ENCODE results near the gene GPR55. TPM values are rescaled to one million over a fixed set of nuclear protein-coding genes. Genes with fewer than 3 reads are reported as not detected.
A peak's percentile ranks its signal among the peaks of the same experiment; 100 is the strongest.

The GPR55 gene
- total RNA-seq, 1 experiment from 2014 or later: not detected

DNA sequence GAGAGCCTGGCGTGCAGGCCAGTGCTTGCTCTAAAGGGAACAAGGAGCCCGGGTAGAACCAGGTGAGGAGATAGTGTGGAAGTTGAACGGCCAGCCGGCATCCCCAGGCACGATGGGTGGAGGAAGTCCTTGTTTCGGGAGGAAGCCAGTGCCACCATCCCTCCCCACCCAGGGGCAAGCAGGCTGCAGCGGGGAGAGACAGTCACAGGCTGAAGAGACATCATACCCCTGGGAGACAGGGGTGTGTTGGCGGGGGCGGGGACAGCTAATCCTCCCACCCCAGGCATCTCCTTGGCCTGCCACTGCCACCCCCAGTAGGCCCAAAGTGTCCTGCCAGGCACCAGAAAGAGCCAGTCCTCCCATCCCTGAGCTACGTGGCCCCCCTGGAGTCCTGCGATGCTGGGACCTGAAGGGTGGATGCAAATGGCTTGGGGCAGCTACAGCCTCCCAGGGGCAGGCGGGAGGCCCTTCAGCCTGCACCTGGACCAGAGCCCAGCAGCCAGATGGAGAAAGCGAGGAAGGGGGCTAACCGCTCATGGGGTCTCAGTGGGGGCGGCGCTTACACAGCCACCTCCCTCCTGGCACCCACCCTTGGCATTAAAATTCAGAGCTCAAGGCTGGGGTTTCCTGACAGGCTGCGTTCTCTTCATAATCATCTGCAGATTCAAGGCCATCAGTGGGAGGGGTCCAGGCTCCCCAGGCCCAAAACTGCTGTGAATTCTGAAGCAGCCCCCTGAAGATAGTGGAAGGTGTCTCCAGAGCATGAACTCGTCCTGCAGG is 14.8 kb upstream of the GPR55 start:
- Histone ChIP-seq H3K9ac (ENCODE audit: extremely low read depth, insufficient read length, low read length) (no peak overlapping the region), H3K23me2 (ENCODE audit: insufficient read length, low read depth, low read length, poor library complexity, severe bottlenecking) (no peaks in the 10 kb centered on the region), H3K79me1 (ENCODE audit: insufficient read depth, low read depth, low read length, poor library complexity, severe bottlenecking) (no peaks in the 10 kb centered on the region), H3K79me2 (ENCODE audit: insufficient read depth, low read length) (no peaks in the 10 kb centered on the region), H3K4ac (ENCODE audit: low read depth, low read length) (no peak overlapping the region), H3K23ac (ENCODE audit: insufficient read length, low read depth, low read length) (no peak overlapping the region), H3K27me3 (ENCODE audit: insufficient read depth, low read length) (no peaks in the 10 kb centered on the region), H2BK120ac (ENCODE audit: low read depth, low read length, poor library complexity, severe bottlenecking) (no peak overlapping the region), H2BK15ac (ENCODE audit: low read depth, low read length) (no peak overlapping the region), H3K27ac (ENCODE audit: insufficient read length, low read depth, low read length) (no peak overlapping the region), H3K4me2 (ENCODE audit: insufficient read depth, insufficient read length, low read length) (no peak overlapping the region), H3K18ac (ENCODE audit: insufficient read length, low read depth, low read length) (no peak overlapping the region), H3K4me1 (ENCODE audit: insufficient read depth, low read length) (no peaks in the 10 kb centered on the region), H3K14ac (ENCODE audit: insufficient read depth, low read length) (0 out of 2 replicates have a peak overlapping the region, but pooled peaks have one; percentile 40), H2AK5ac (ENCODE audit: insufficient read length, low read length) (no peak overlapping the region), H2BK20ac (ENCODE audit: low read depth, low read length, poor library complexity, severe bottlenecking) (no peak overlapping the region), H2BK12ac (ENCODE audit: insufficient read length, low read depth, low read length) (no peak overlapping the region), H4K20me1 (ENCODE audit: control insufficient read depth, insufficient read depth, insufficient read length) (no peaks in the 10 kb centered on the region), H4K8ac (replicated peaks; ENCODE audit: insufficient read length, low read depth, low read length) (no peak overlapping the region), H2BK5ac (ENCODE audit: insufficient read length, low read length) (no peak overlapping the region), H2AFZ (ENCODE audit: low read length) (no peak overlapping the region), H3T11ph (ENCODE audit: low read length) (no peak overlapping the region), H4K5ac (ENCODE audit: insufficient read length, low read depth, low read length) (no peak overlapping the region), H4K91ac (ENCODE audit: insufficient read length, low read depth, low read length) (no peak overlapping the region), H3K9me3 (ENCODE audit: control insufficient read depth, low read depth, low read length) (no peaks in the 10 kb centered on the region), H3K56ac (ENCODE audit: insufficient read length, low read depth, low read length) (no peak overlapping the region)
- Mint-ChIP-seq H3K27ac (peak overlapping the region in 1 of 3 experiments; percentile 44; a peak in 2 of 7 replicates), H3K27me3 (ENCODE audit: low read depth) (peaks cover 2% of the 10 kb centered on the region), H3K36me3 (ENCODE audit: insufficient read depth in 1 of 3, low read depth in 3 of 3) (peaks cover 4 to 14% (median 6%) of the 10 kb centered on the region in 3 experiments; a peak in 5 of 7 replicates), H3K4me1 (peaks cover 0 to 4% of the 10 kb centered on the region in 2 experiments; a peak in 3 of 4 replicates), H3K4me3 (no peak overlapping the region), H3K9me3 (peaks cover 18 to 27% of the 10 kb centered on the region in 2 experiments)
- WGBS (ENCODE audit: extremely low coverage, insufficient read length, low lambda C conversion rate): no CpG with 5 or more reads among the region's 18 CpGs
- peak; percentile 18 for DNase-seq
- TF ChIP-seq, protein P1, sequence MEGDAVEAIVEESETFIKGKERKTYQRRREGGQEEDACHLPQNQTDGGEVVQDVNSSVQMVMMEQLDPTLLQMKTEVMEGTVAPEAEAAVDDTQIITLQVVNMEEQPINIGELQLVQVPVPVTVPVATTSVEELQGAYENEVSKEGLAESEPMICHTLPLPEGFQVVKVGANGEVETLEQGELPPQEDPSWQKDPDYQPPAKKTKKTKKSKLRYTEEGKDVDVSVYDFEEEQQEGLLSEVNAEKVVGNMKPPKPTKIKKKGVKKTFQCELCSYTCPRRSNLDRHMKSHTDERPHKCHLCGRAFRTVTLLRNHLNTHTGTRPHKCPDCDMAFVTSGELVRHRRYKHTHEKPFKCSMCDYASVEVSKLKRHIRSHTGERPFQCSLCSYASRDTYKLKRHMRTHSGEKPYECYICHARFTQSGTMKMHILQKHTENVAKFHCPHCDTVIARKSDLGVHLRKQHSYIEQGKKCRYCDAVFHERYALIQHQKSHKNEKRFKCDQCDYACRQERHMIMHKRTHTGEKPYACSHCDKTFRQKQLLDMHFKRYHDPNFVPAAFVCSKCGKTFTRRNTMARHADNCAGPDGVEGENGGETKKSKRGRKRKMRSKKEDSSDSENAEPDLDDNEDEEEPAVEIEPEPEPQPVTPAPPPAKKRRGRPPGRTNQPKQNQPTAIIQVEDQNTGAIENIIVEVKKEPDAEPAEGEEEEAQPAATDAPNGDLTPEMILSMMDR (conservative IDR thresholded peaks at IDR 0.05): no peak
